ENCODE results near the gene ZNF609. TPM values are rescaled to one million over a fixed set of nuclear protein-coding genes. Genes with fewer than 3 reads are reported as not detected.

The ZNF609 gene
- total and polyA plus RNA-seq, 10 of the 15 experiments (the other 5 are each of a cell fraction or from before 2014, with no cell fraction given) = 5.1 to 35.3 (median 13.6) TPM

GRCh38 chr15:64441852-64442251 lies 18.5 kb upstream of the ZNF609 start:
- ChIA-PET POLR2A (interaction anchor here (0.7 kb wide), 1 partner anchor 9 kb away, joined by 3 read pairs; no protein-coding TSS in a partner anchor), RAD21 (ENCODE audit: unreplicated experiment) (no interaction called here), CTCF (no interaction called here), SMC1A (ENCODE audit: uncharacterized antibody, unreplicated experiment) (no interaction called here)
- DNase-seq (ENCODE audit: low read depth, low spot score) (no peak), FAIRE-seq (no peak), ATAC-seq (no peak)
- in situ Hi-C loops (cut with MboI) = no loop called here
- WGBS (ENCODE audit: insufficient coverage, insufficient replicate concordance, low lambda C conversion rate, missing lambda C conversion rate) = 94% methylated on average over 3 of the region's 3 CpGs
- Histone ChIP-seq H3K9me3 (replicated peaks; ENCODE audit: control insufficient read depth, insufficient read depth, low read length) (no peaks in the 10 kb centered on the region), H3K4me1 (ENCODE audit: control insufficient read depth, insufficient read depth, low read length) (peaks cover 20% of the 10 kb centered on the region), H3K27ac (ENCODE audit: control insufficient read depth, insufficient read depth) (no peak overlapping the region), H3K4me2 (ENCODE audit: control insufficient read depth, insufficient read depth) (no peak overlapping the region), H3K27me3 (replicated peaks in 1 of 2; ENCODE audit: control insufficient read depth in 2 of 2, insufficient read depth in 2 of 2, low read length in 1 of 2) (no peaks in the 10 kb centered on the region), H2AFZ (ENCODE audit: control insufficient read depth, low read depth, low read length) (no peak overlapping the region), H4K20me1 (ENCODE audit: control insufficient read depth, insufficient read depth) (no peaks in the 10 kb centered on the region), H3K4me3 (no peak overlapping the region), H3K9ac (ENCODE audit: control insufficient read depth, insufficient read depth, low read length) (no peak overlapping the region), H3K36me3 (ENCODE audit: control insufficient read depth in 2 of 2, insufficient read depth in 2 of 2, low read length in 1 of 2) (0 out of 4 replicates have a peak, but pooled peaks cover 0 to 5% of the 10 kb centered on the region in 2 experiments), H3K79me2 (ENCODE audit: control insufficient read depth, insufficient read depth, low read length) (peaks cover 3% of the 10 kb centered on the region; the same call in 1 of the 2 replicates)
- TF ChIP-seq ASH2L (IDR thresholded peaks at IDR 0.05; ENCODE audit: borderline replicate concordance, low read depth) (no peak), BACH1 (IDR thresholded peaks at IDR 0.05; ENCODE audit: borderline replicate concordance) (no peak), ZBTB33 (IDR thresholded peaks at IDR 0.05) (no peak), CEBPB (IDR thresholded peaks at IDR 0.05; ENCODE audit: borderline replicate concordance in 1 of 2, low read depth in 2 of 2, low read length in 2 of 2) (no peak), KAT2A (conservative IDR thresholded peaks at IDR 0.05; ENCODE audit: control insufficient read depth, low read depth, low read length) (no peak), BMI1 (IDR thresholded peaks at IDR 0.05; ENCODE audit: borderline replicate concordance) (no peak), TCF12 (IDR thresholded peaks at IDR 0.05; ENCODE audit: low read depth, low read length) (no peak), E2F4 (IDR thresholded peaks at IDR 0.05; ENCODE audit: low read depth, low read length) (no peak), ZNF384 (IDR thresholded peaks at IDR 0.05; ENCODE audit: borderline replicate concordance, low read depth, low read length) (no peak), NR2C1 (IDR thresholded peaks at IDR 0.05) (no peak), SREBF1 (IDR thresholded peaks at IDR 0.05; ENCODE audit: low read length) (no peak)
- BruUV-seq (replicated peaks) = no TSS peak
- intact Hi-C loops (cut with micrococcal nuclease; ENCODE audit: unreplicated experiment) = no loop called here
